HL-60 (cell line): Measurements from ENCODE around the gene IMPG2.

Experiments used
- DNase-seq, 2 experiments: peaks; one replicate each; pipeline ENCODE4 v3.0.0-alpha.2; 2010 to 2020; ENCODE audit warnings: low read depth in 1 of 2, low spot score in 1 of 2
- H3K27ac ChIP-seq: fragments of 250-450 bp; sonication (Bioruptor Pico); replicated peaks from 2 replicates; pipeline ENCODE4 v1.5.1; 2020; ENCODE audit warnings: mild to moderate bottlenecking, moderate library complexity
- H3K27me3 ChIP-seq: fragments of 250-450 bp; sonication (Bioruptor Pico); 2 replicates; pipeline ENCODE4 v1.5.1; 2021; ENCODE audit warnings: mild to moderate bottlenecking, moderate library complexity; ENCODE audit not compliant: insufficient read depth, poor library complexity, severe bottlenecking
- H3K4me3 ChIP-seq: replicated peaks from 2 replicates; pipeline ENCODE4 v1.5.1; 2011; ENCODE audit warnings: mild to moderate bottlenecking, control low read depth, low read length; ENCODE audit not compliant: insufficient read depth
- CTCF ChIP-seq: IDR thresholded peaks from one replicate; pipeline ENCODE4 v1.5.1; 2011; ENCODE audit warnings: low read length, control low read depth, inconsistent platforms; ENCODE audit not compliant: insufficient read depth
- GABPA ChIP-seq: IDR thresholded peaks from 2 replicates; pipeline ENCODE4 v1.6.1; 2012; ENCODE audit warnings: low read depth
- POLR2AphosphoS5 ChIP-seq: IDR thresholded peaks from 2 replicates; pipeline ENCODE4 v1.6.1; 2012; ENCODE audit warnings: low read depth
- REST ChIP-seq: IDR thresholded peaks from 2 replicates; pipeline ENCODE4 v1.6.1; 2012; ENCODE audit warnings: low read depth; ENCODE audit not compliant: insufficient replicate concordance
- SPI1 ChIP-seq: IDR thresholded peaks from 2 replicates; pipeline ENCODE4 v1.6.1; 2012; ENCODE audit warnings: low read depth, mild to moderate bottlenecking, borderline replicate concordance

IMPG2 gene

GRCh38 chr3:101179637-101180036, 140.7 kb downstream of the IMPG2 start:
- DNase-seq: no peak
- Histone ChIP-seq H3K27ac (no peak overlapping the region), H3K27me3 (no peaks in the 10 kb centered on the region), H3K4me3 (no peak overlapping the region)
- TF ChIP-seq CTCF: no peak

- H3K4me3 ChIP-seq: no peak overlapping the region
- TF ChIP-seq GABPA (no peak), CTCF (no peak), POLR2AphosphoS5 (no peak), SPI1 (no peak), REST (no peak)
- no peak overlapping the region for H3K27ac ChIP-seq
- no peaks in the 10 kb centered on the region for H3K27me3 ChIP-seq
- no peak for DNase-seq
These were observed 142.8 kb downstream of the IMPG2 start for GRCh38 chr3:101177577-101177976.
